HFFc6 (cell line): ENCODE results near the gene ZNF280A. TPM values are rescaled to one million over a fixed set of nuclear protein-coding genes. Genes with fewer than 3 reads are reported as not detected.

Experiments
- DNase-seq: peaks from one replicate; pipeline ENCODE4 v3.0.0-alpha.2; 2018
- H3K27ac Mint-ChIP-seq: 2 replicates; pipeline ENCODE4 v1.8.0; 2020; ENCODE audit warnings: mild to moderate bottlenecking, mixed read lengths
- H3K27me3 Mint-ChIP-seq: 2 replicates; pipeline ENCODE4 v1.8.0; 2021; ENCODE audit warnings: mild to moderate bottlenecking, moderate library complexity, mixed read lengths; ENCODE audit not compliant: insufficient read depth
- H3K36me3 Mint-ChIP-seq: 2 replicates; pipeline ENCODE4 v1.8.0; 2021; ENCODE audit warnings: low read depth, mixed read lengths
- H3K4me1 Mint-ChIP-seq: 2 replicates; pipeline ENCODE4 v1.8.0; 2020; ENCODE audit warnings: low read depth, mixed read lengths
- H3K4me3 Mint-ChIP-seq: 2 replicates; pipeline ENCODE4 v1.8.0; 2020; ENCODE audit warnings: mild to moderate bottlenecking, moderate library complexity, mixed read lengths
- H3K9me3 Mint-ChIP-seq: 2 replicates; pipeline ENCODE4 v1.8.0; 2020; ENCODE audit warnings: mild to moderate bottlenecking, mixed read lengths
- total RNA-seq, 6 experiments: library from RNA; stranded (reverse); fragmentation: NEBNext Ultra II Directional; extraction: Animal tissue kit (Norgen Biotek cat#: 25700); gene quantifications; 2 replicates in 1 of 6; 3 replicates in 5 of 6; pipeline ENCODE4 v1.2.3, GENCODE V29; 2021
- TF ChIP-seq, protein P1 (sequence below): fragments of 200-600 bp; sonication (generic); IDR thresholded peaks from 2 replicates; pipeline ENCODE4 v1.5.0; 2021; ENCODE audit warnings: antibody characterized with exemption, mild to moderate bottlenecking

ZNF280A gene
- total RNA-seq, 6 experiments from 2014 or later = 0.08 TPM; not detected in 5

DNA sequence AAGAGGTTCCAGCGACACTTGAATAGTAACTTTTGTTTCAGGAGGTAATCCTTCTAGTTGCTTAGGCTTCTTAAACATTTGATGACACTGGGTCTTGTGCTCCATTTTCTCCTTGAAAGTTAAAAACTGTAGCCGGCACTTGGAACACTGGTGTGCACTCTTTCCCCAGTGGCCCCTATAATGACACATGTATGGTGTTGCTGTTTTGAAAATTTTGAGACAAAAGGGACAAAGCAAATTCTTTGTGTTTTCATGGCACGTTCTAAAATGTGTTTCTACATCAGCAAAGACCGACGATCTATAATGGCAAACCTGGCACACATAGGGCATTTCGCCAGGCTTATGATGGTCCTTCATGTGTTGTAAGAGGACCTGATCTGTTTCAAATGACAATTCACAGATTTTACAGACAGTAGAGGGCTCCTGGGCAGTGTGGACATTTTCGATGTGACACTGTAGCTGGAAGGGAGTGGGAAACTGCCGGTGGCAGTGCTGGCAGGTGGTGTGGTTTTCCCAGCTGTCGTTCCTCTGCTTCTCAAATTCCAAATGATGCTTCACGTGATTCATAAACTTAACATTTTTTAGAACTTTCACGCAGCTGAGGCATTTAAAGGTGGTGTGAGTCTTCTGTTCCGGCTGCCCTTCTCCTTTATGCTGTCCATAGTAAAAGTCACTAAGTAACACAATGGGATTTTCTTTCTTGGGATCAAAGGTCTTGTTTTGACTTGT, 32.0 kb downstream of the ZNF280A start:
- TF ChIP-seq, protein P1, sequence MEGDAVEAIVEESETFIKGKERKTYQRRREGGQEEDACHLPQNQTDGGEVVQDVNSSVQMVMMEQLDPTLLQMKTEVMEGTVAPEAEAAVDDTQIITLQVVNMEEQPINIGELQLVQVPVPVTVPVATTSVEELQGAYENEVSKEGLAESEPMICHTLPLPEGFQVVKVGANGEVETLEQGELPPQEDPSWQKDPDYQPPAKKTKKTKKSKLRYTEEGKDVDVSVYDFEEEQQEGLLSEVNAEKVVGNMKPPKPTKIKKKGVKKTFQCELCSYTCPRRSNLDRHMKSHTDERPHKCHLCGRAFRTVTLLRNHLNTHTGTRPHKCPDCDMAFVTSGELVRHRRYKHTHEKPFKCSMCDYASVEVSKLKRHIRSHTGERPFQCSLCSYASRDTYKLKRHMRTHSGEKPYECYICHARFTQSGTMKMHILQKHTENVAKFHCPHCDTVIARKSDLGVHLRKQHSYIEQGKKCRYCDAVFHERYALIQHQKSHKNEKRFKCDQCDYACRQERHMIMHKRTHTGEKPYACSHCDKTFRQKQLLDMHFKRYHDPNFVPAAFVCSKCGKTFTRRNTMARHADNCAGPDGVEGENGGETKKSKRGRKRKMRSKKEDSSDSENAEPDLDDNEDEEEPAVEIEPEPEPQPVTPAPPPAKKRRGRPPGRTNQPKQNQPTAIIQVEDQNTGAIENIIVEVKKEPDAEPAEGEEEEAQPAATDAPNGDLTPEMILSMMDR = no peak
- Mint-ChIP-seq H3K9me3 (peaks cover 8% of the 10 kb centered on the region), H3K27me3 (no peaks in the 10 kb centered on the region; the same call in 1 of the 2 replicates), H3K4me3 (no peak overlapping the region), H3K27ac (no peak overlapping the region), H3K4me1 (no peaks in the 10 kb centered on the region), H3K36me3 (no peaks in the 10 kb centered on the region)
- DNase-seq = no peak

- no peaks in the 10 kb centered on the region for H3K36me3 Mint-ChIP-seq
- H3K9me3 Mint-ChIP-seq = peaks cover 8% of the 10 kb centered on the region
These were observed 33.0 kb downstream of the ZNF280A start for GRCh38 chr22:22487059-22487458.

GRCh38 chr22:22486132-22486899, 33.8 kb downstream of the ZNF280A start:
- Mint-ChIP-seq H3K4me1 (no peaks in the 10 kb centered on the region), H3K4me3 (no peak overlapping the region), H3K27me3 (no peaks in the 10 kb centered on the region; the same call in 1 of the 2 replicates), H3K9me3 (peaks cover 8% of the 10 kb centered on the region), H3K27ac (no peak overlapping the region), H3K36me3 (no peaks in the 10 kb centered on the region)
- TF ChIP-seq, protein P1 = no peak
- DNase-seq = no peak

More at GRCh38 chr22:22487059-22487458, 33.0 kb downstream of the ZNF280A start:
- Mint-ChIP-seq H3K4me1 (no peaks in the 10 kb centered on the region), H3K27me3 (no peaks in the 10 kb centered on the region; the same call in 1 of the 2 replicates), H3K27ac (no peak overlapping the region), H3K4me3 (no peak overlapping the region)
- DNase-seq = no peak
- TF ChIP-seq, protein P1 = no peak

- H3K27ac Mint-ChIP-seq = no peak overlapping the region
- H3K36me3 Mint-ChIP-seq = no peaks in the 10 kb centered on the region
- no peak overlapping the region for H3K4me3 Mint-ChIP-seq
- H3K9me3 Mint-ChIP-seq = peaks cover 3% of the 10 kb centered on the region; the same call in 1 of the 2 replicates
- DNase-seq = no peak
- H3K27me3 Mint-ChIP-seq = no peaks in the 10 kb centered on the region; the same call in 1 of the 2 replicates
- TF ChIP-seq, protein P1 = no peak
- H3K4me1 Mint-ChIP-seq = no peaks in the 10 kb centered on the region
These were observed 34.5 kb downstream of the ZNF280A start for GRCh38 chr22:22485524-22485923.

- H3K27ac Mint-ChIP-seq = no peak overlapping the region
- H3K4me1 Mint-ChIP-seq = no peaks in the 10 kb centered on the region
- no peaks in the 10 kb centered on the region; the same call in 1 of the 2 replicates for H3K27me3 Mint-ChIP-seq
- no peak for DNase-seq
- H3K36me3 Mint-ChIP-seq = no peaks in the 10 kb centered on the region
- no peak overlapping the region for H3K4me3 Mint-ChIP-seq
- H3K9me3 Mint-ChIP-seq = peaks cover 3% of the 10 kb centered on the region; the same call in 1 of the 2 replicates
- TF ChIP-seq, protein P1 = no peak
These were observed 36.0 kb downstream of the ZNF280A start for GRCh38 chr22:22484023-22484422.
